Mesenteric fat pad (tissue), 1 donor: ENCODE data around the gene MALAT1. TPM values are rescaled to one million over a fixed set of nuclear protein-coding genes. Genes with fewer than 3 reads are reported as not detected.
"Not testable (repeated sequence)": the region's sequence is repeated elsewhere in the genome, so short reads cannot be mapped to it uniquely, and the experiment has no call there.

Experiments
- DNase-seq: peaks from one replicate; pipeline ENCODE4 v3.0.0-alpha.2; 2020; ENCODE audit warnings: low spot score
- total RNA-seq: library from RNA; stranded (reverse); fragmentation: NEBNext Ultra II Directional; extraction: Animal tissue kit (Norgen Biotek cat#: 25700); gene quantifications from one replicate; pipeline ENCODE4 v1.2.1, GENCODE V29; 2021
- donor health status: DM: yes; HTN: yes; CAD: no.

Gene MALAT1
- total RNA-seq, 1 donor from 2014 or later, result 11,495 TPM

- peak; percentile 87 for DNase-seq
Observed at GRCh38 chr11:65516135-65516968, 17.5 kb downstream of the MALAT1 start.

- not testable (repeated sequence) for DNase-seq
Observed at GRCh38 chr11:65518941-65519549, 20.2 kb downstream of the MALAT1 start.

GRCh38 chr11:65521777-65522521 is 23.1 kb downstream of the MALAT1 start:
- peak; percentile 53 for DNase-seq

- not testable (repeated sequence) for DNase-seq
Observed at GRCh38 chr11:65522718-65523630, 24.1 kb downstream of the MALAT1 start.

GRCh38 chr11:65523631-65523968 is 24.8 kb downstream of the MALAT1 start:
- peak; percentile 76 for DNase-seq

GRCh38 chr11:65524014-65524740 is 25.3 kb downstream of the MALAT1 start:
- DNase-seq, result peak; percentile 89

- DNase-seq, result peak; percentile 95
Observed at GRCh38 chr11:65524741-65525545, 26.1 kb downstream of the MALAT1 start, which contains the start of gene SCYL1. TSS of gene SCYL1 (plus strand) at chr11:65525083. CDS start at chr11:65525154, 71 bp downstream.

- DNase-seq, result no peak
Observed at GRCh38 chr11:65525546-65526480, 27.0 kb downstream of the MALAT1 start.

GRCh38 chr11:65526744-65527143 is 27.9 kb downstream of the MALAT1 start:
- no peak for DNase-seq

- DNase-seq, result no peak
Observed at GRCh38 chr11:65528819-65529350, 30.0 kb downstream of the MALAT1 start.

- DNase-seq, result no peak
Observed at GRCh38 chr11:65529475-65530156, 30.8 kb downstream of the MALAT1 start.

GRCh38 chr11:65530157-65530496 is 31.3 kb downstream of the MALAT1 start:
- DNase-seq, result no peak

- no peak for DNase-seq
Observed at GRCh38 chr11:65532388-65533064, 33.7 kb downstream of the MALAT1 start.

- DNase-seq, result no peak
Observed at GRCh38 chr11:65535102-65535501, 36.3 kb downstream of the MALAT1 start.

- DNase-seq, result no peak
Observed at GRCh38 chr11:65536412-65537295, 37.8 kb downstream of the MALAT1 start.

GRCh38 chr11:65537296-65537597 is 38.4 kb downstream of the MALAT1 start:
- no peak for DNase-seq
